Fibroblast of peridontal ligament (primary cell): ENCODE data around the gene UQCC5.

ENCODE experiments used
- DNase-seq: peaks from one replicate; pipeline ENCODE4 v3.0.0-alpha.2; 2010; ENCODE audit errors: extremely low read depth

Gene UQCC5, protein sequence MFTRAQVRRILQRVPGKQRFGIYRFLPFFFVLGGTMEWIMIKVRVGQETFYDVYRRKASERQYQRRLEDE

DNA sequence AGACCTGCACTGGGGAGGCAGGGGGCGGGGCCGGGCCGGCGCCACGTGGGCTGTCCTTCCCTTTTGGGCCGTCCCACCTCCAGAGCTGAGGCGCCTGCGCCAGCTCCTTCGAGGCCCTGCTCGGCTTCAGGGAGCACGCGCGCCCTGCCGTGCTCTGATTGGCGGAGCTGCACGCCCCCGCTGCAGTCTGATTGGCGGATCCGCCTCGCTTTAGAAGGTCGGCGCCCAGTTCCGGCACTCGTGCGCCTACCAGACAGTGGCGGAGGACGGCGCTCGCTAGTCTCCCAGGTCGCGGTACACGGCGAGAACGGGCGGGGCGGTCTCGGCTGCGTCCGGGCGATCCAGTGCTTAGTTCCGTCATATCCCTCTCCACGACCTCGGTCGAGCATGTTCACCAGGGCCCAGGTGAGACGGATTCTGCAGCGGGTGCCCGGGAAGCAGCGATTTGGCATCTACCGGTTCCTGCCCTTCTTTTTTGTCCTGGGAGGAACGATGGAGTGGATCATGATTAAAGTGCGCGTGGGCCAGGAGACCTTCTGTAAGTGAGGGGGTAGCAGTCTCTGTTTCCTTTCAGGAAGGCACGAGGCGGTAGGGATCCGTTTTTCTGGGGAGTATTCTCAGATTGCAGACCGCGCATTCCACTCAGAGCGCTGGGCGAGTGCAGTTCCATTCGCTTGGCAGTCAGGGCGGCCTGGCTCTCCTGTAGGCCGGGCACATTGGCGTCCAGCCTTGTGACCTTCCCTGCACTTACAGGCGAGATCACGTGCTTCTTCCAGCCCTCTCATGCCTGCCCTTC lies at the start of gene UQCC5:
TSS of gene UQCC5 (plus strand) at position 237 of the 796 bp plus-strand sequence. CDS start at position 388, 151 bp downstream.
- peak; percentile 96 for DNase-seq

DNA sequence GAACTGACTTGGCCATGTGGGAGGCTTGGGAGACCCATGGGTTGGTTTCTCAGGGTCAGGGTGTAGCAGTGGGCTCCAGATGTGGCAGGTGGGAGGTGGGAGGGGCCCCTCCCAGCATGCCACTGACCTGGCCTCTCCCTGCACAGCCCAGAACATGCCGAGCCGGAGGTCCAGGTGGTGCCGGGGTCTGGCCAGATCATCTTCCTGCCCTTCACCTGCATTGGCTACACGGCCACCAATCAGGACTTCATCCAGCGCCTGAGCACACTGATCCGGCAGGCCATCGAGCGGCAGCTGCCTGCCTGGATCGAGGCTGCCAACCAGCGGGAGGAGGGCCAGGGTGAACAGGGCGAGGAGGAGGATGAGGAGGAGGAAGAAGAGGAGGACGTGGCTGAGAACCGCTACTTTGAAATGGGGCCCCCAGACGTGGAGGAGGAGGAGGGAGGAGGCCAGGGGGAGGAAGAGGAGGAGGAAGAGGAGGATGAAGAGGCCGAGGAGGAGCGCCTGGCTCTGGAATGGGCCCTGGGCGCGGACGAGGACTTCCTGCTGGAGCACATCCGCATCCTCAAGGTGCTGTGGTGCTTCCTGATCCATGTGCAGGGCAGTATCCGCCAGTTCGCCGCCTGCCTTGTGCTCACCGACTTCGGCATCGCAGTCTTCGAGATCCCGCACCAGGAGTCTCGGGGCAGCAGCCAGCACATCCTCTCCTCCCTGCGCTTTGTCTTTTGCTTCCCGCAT lies 49.2 kb upstream of the UQCC5 start:
- no peak for DNase-seq

DNA sequence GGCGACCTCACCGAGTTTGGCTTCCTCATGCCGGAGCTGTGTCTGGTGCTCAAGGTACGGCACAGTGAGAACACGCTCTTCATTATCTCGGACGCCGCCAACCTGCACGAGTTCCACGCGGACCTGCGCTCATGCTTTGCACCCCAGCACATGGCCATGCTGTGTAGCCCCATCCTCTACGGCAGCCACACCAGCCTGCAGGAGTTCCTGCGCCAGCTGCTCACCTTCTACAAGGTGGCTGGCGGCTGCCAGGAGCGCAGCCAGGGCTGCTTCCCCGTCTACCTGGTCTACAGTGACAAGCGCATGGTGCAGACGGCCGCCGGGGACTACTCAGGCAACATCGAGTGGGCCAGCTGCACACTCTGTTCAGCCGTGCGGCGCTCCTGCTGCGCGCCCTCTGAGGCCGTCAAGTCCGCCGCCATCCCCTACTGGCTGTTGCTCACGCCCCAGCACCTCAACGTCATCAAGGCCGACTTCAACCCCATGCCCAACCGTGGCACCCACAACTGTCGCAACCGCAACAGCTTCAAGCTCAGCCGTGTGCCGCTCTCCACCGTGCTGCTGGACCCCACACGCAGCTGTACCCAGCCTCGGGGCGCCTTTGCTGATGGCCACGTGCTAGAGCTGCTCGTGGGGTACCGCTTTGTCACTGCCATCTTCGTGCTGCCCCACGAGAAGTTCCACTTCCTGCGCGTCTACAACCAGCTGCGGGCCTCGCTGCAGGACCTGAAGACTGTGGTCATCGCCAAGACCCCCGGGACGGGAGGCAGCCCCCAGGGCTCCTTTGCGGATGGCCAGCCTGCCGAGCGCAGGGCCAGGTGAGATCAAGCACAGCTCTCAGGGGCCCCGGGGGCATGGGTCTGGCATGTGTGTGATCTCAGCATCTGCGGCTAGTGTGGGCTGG lies 48.4 kb upstream of the UQCC5 start:
- DNase-seq: no peak

DNA sequence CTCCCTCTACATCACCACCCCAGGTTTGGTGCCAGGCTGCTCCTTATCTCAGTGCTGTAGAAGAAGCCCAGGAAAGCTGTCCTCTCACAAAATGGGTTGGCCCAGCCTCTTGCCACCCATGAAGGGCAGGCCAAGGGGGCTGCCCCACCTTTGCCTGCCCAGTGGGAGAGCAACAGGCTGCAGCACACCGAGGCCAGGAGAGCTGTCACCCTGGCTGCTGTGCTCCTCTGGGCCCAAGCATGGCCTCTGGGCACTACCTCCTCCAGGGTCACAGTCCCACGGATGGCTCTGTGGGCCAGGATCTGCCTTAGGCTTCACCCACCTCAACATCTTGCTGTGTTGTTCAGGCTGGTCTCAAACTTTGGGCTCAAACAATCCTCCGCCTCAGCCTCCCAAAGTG lies 47.7 kb upstream of the UQCC5 start:
- DNase-seq: no peak

DNA sequence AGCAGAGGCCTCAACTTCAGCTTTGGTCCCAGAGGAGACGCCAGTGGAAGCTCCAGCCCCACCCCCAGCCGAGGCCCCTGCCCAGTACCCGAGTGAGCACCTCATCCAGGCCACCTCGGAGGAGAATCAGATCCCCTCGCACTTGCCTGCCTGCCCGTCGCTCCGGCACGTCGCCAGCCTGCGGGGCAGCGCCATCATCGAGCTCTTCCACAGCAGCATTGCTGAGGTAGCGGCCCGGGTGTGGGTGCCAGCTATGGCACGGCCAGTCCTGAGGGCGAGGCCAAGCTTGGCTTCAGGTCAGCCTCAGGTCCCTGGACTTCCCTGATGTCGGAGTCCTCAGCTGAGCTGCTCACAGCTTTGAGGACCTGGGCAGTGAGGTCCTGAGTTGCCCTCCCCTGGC lies 47.0 kb upstream of the UQCC5 start:
- no peak for DNase-seq

DNA sequence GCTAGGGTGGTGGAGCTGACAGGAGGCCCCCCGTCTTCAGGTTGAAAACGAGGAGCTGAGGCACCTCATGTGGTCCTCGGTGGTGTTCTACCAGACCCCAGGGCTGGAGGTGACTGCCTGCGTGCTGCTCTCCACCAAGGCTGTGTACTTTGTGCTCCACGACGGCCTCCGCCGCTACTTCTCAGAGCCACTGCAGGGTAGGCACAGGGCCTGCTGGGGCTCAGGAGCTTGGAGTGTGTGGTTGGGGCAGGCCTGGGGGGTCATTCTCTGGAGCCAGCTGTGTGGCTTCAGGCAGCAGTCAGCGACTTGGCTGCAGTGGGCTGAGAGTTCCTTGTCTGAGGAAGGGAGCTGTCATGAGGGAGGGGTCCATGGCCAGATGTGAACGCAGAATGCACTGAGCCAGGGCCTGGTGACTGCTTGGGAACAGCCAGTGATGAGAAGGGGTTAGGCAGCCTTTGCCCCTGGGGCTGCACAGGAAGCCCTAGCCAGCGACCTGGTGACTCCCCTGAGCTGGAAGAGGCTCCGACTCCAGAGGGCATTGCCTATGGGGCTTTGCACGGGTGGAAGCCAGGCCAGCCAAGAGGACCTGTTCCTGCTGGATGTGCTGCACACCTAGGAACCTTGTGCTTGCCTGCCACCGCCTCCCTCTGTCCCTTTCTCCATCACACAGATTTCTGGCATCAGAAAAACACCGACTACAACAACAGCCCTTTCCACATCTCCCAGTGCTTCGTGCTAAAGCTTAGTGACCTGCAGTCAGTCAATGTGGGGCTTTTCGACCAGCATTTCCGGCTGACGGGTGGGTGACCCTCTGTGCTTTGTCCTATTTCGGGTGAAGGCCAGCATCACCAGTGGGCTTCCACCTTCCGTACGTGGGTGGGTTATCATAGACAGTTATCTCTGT lies 46.1 kb upstream of the UQCC5 start:
- DNase-seq: no peak

DNA sequence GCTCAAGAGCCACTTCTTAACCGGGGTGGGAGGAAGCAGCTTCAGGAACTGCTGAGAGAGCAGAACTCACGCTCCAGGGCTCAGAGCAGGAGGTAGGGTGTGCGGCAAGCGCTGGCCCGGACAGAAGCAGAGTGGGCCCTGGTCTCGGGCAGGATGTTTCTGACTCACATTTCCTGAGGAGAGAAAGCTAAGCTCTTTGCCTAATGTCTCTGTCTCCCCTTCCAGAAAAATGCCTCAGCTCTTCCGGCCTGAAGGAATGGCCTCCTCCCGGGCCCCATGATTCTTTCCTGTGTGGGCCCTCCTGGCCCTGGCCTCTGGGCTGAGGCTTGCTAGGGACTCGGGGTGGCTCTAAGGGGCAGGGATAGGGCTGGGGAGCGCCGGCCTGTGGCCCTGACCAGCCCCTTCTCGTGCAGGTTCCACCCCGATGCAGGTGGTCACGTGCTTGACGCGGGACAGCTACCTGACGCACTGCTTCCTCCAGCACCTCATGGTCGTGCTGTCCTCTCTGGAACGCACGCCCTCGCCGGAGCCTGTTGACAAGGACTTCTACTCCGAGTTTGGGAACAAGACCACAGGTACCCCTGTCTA lies 45.4 kb upstream of the UQCC5 start:
- no peak for DNase-seq

DNA sequence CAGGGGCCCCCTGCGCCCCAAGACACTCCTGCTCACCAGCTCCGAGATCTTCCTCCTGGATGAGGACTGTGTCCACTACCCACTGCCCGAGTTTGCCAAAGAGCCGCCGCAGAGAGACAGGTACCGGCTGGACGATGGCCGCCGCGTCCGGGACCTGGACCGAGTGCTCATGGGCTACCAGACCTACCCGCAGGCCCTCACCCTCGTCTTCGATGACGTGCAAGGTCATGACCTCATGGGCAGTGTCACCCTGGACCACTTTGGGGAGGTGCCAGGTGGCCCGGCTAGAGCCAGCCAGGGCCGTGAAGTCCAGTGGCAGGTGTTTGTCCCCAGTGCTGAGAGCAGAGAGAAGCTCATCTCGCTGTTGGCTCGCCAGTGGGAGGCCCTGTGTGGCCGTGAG lies 44.3 kb upstream of the UQCC5 start:
- DNase-seq: no peak

DNA sequence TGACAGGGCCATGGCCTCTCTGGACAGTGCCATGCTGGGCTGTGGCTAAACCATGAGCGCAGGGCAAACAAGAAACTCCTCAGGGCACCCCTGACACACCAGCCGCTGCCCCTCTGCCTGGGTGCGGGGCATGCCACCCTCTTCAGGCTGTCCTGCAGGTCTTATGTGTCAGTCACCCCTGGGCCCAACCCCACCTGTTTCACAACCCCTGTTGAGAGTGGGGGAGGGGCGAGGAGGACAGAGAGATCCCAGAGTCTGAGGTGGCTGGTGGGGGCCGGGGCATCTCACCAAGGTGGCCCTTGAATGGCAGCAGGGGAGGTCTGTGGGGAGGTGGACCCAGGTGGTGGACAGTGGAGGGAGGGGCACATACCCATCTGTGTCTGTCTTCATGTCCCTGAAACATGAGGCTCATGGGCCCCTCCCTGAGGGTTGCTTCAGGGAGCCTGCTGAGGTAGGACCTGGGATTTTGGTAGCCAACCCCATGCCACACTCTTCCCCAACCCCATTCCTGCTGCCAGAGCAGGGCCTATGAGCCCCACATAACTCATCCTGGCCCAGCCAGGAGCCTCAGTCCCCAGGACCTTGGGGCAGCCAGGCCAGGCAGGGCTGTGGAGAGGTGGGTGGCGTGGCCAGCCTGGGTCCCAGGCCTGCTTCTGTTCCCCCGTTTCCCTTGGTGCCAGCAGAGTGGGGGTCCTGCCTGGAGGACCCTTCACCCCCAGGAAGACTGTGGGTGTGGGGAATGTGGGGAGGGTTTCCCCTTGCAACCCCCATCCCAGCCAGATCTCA lies 43.0 kb upstream of the UQCC5 start:
- no peak for DNase-seq

DNA sequence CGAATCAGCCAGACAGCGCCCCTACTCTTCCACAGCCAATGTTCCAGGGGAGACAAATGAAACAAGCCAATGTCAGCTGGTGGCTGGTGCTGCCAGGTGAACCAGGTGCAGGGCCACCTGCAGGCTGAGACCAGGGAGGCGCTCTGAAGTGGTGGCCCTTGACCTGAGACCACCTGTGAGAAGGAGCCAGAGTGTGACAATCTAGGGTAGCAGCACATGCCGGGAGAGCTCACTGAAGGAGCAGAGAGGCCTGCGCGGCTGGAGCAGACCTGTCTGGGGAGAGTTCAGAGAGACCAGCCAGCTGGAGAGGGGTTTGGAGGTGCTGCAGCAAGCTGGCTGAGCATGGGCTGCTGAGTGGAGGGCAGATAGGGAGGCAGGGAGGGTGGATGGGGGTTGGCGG lies 42.0 kb upstream of the UQCC5 start:
- DNase-seq: no peak

DNA sequence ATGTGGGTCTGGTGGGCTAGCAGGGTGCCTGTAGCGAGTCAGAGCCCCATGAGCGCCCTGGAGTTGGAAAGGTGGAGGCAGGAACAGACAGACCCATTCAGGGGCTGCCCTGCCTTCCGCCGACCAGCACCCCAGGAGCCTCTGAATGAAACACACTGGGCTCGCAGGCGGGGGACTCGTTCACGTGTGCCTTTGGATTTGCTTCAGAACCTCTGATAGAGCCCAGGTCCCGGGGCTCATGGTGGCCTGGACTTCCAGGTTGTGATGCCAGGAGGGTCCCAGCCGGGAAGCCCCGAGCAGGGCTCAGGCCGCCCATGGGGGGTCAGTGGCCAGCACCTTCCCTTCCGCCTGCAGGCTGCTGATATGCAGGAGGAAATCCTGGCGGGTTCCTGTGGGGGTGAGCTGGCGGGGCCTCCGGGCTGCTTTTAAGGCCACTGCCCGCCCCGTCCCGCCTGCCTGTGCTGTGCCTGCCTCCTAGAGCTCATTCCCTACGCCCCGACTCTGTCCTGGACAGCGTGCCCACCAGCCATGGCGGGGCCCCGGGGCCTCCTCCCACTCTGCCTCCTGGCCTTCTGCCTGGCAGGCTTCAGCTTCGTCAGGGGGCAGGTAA lies 41.4 kb upstream of the UQCC5 start, which contains the start of gene STAB1:
TSS of gene STAB1 (plus strand) at position 453 of the 610 bp plus-strand sequence. CDS start at position 529, 76 bp downstream.
- no peak for DNase-seq

DNA sequence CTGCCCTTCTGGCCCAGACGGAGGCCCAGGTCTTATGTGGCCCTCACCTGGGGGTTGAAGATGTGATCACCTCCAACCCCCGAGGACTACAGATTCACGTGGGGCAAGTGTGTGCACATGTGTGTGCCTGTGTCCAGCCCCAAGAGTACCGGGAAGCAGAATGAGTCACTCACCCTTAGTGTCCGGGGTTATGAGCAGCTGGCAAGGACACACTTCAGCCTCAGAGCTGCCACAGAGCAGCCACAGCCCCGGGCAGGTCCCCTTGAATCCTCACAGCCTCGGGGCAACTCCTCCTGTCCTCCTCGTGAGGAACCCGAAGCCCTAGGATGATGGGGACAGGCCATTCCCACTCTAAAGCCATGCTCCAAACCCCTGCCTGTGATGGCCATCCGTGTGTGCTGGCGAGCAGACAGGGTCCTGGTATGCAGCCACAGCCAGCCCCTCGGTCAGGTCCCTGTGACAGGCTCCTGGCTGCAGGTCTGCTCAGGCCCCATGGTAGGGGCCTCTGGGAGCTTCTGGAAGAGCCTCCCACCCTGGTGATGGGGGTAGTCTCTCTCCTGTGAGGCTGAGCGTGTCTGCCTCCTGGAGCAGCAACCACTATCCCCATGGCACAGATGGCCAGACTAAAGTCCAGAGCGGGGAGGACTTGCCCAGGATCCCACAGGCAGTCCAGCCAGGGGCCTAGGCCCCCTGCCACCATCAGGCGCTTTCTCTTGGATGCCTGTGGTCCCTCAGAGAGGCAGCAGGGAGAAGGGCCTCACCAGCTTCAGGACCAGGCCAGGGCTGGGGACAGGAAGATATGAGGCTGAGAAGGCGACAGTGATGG lies 40.4 kb upstream of the UQCC5 start:
- peak; percentile 30 for DNase-seq

DNA sequence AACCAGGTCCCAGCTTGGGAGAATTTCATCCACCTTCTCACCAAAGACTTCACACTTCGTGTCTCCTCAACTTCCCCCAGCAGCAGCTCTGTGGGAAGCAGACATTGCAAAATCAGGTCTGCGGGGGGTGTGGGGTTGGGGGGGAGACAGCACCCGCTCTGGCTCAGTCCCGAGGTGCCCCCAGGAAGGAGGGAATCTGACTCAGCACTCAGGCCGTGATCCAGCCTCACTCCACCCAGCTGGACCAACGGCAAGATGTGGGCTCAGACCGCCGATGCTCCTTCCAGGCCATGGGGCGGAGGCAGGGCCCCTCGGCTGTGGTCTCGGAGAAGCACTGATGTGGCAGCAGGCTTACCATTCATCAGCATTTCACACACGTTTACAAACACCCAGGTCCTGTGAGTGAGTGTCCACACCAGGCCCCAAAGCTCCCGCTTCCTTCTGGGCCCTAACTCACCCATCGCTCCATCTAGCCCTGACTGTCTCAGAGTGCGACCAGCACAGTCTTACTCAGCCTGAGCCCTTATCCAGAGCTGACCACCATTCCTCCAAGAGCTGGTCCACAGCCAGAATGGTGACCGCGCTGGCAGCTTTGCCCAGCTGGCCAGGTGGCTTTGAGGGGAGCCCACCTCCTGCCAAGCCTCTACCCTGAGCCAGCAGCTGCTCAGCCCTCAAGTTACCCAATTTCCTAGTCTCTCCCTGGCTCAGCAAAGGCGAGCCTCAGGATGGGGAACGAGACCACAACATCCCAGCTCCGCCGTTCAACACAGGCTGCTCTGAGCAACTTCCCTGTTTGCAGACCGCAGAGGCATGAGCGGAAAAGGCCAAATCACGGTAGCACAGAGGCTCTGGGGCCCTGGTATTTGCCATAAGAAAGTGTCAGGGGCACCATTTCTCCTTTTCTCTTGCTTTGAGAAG lies 38.0 kb upstream of the UQCC5 start:
- DNase-seq: peak; percentile 33

DNA sequence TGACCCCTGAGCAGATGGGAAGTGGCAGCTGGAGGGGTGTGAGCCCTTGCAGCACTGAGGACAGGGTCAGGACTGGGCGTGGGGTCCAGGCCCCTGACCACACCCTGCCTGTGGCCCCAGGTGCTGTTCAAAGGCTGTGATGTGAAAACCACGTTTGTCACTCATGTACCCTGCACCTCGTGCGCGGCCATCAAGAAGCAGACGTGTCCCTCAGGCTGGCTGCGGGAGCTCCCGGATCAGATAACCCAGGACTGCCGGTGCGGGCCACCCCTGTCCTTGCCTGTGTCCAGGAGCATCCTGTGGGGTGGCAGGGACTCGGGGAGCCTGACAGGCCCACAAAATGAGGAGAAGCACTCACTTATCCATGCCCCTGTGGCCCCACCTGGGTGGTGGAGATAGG lies 35.4 kb upstream of the UQCC5 start:
- no peak for DNase-seq

DNA sequence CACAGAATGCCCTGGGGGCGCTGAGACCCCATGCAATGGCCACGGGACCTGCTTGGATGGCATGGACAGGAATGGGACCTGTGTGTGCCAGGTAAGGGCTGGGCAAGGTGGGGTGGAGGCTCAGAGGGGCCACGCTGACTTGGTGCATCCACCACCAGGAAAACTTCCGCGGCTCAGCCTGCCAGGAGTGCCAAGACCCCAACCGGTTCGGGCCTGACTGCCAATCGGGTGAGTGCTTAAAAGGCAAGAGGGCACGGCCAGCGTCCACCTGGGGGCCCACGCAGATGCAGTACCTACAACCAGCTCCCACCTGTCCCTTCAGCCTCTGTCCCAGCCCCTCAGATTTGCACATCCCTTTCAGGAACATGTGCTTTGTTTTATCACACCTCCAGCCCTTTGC lies 34.4 kb upstream of the UQCC5 start:
- DNase-seq: no peak

DNA sequence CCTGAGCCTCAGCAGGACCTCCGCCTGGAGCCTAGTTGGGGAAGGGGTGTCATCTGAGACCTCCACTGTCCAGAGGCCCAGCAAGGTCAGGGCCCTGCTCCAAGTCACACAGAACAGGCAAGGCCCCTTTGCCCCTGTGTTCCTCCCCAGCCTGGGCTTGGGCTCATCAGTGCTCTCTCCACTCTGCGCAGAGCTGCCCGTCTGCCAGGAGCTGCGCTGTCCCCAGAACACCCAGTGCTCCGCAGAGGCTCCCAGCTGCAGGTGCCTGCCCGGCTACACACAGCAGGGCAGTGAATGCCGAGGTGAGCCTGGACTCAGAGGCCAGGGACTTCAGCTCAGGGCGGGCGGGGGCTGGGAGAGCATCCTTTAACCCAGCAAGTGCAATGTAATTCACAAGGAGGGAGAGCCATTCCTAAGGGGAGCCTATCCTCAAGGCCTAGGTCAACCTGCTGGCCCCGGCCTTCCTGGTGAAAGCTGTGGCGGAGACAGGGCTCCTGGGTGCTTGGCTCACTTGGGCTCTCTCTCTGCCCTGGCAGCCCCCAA lies 33.5 kb upstream of the UQCC5 start:
- DNase-seq: no peak
